ENCODE measurements around the gene MITF. TPM values are rescaled to one million over a fixed set of nuclear protein-coding genes. Genes with fewer than 3 reads are reported as not detected.

MITF gene
- total RNA-seq, 1 donor from 2014 or later: not detected

GRCh38 chr3:69951616-69952015, 212.4 kb downstream of the MITF start:
- ATAC-seq (ENCODE audit: low read depth) (no peak), DNase-seq (no peak)
- intact Hi-C loops (cut with micrococcal nuclease): no loop called here
- Mint-ChIP-seq H3K36me3 (ENCODE audit: low read depth) (no peaks in the 10 kb centered on the region), H3K27me3 (peaks cover 2% of the 10 kb centered on the region), H3K4me1 (no peaks in the 10 kb centered on the region), H3K9me3 (no peaks in the 10 kb centered on the region), H3K4me3 (no peak overlapping the region), H3K27ac (no peak overlapping the region)
- TF ChIP-seq CTCF (IDR thresholded peaks at IDR 0.05): no peak
- CTCF ChIA-PET: no interaction called here
- POLR2A ChIA-PET: no interaction called here

GRCh38 chr3:69959581-69959980, 220.3 kb downstream of the MITF start:
- no peaks in the 10 kb centered on the region for H3K4me1 Mint-ChIP-seq
- H3K27me3 Mint-ChIP-seq: peaks cover 2% of the 10 kb centered on the region
- CTCF ChIA-PET: no interaction called here
- intact Hi-C loops (cut with micrococcal nuclease): no loop called here
- TF ChIP-seq CTCF (IDR thresholded peaks at IDR 0.05): no peak
- POLR2A ChIA-PET: no interaction called here
- H3K9me3 Mint-ChIP-seq: no peaks in the 10 kb centered on the region
- no peak for DNase-seq
- no peaks in the 10 kb centered on the region for H3K36me3 Mint-ChIP-seq (ENCODE audit: low read depth)
- no peak for ATAC-seq (ENCODE audit: low read depth)
- H3K27ac Mint-ChIP-seq: no peak overlapping the region
- H3K4me3 Mint-ChIP-seq: no peak overlapping the region

- ChIA-PET POLR2A (no interaction called here), CTCF (no interaction called here)
- intact Hi-C loops (cut with micrococcal nuclease): no loop called here
- H3K4me1 Mint-ChIP-seq: no peaks in the 10 kb centered on the region
- no peak for TF ChIP-seq CTCF (IDR thresholded peaks at IDR 0.05)
- no peaks in the 10 kb centered on the region for H3K27me3 Mint-ChIP-seq
- no peak overlapping the region for H3K27ac Mint-ChIP-seq
- no peak overlapping the region for H3K4me3 Mint-ChIP-seq
- H3K9me3 Mint-ChIP-seq: no peaks in the 10 kb centered on the region
- no peaks in the 10 kb centered on the region for H3K36me3 Mint-ChIP-seq (ENCODE audit: low read depth)
- DNase-seq (no peak), ATAC-seq (ENCODE audit: low read depth) (no peak)
Measured at GRCh38 chr3:69961706-69962439, 222.6 kb downstream of the MITF start.

- Mint-ChIP-seq H3K36me3 (ENCODE audit: low read depth) (no peaks in the 10 kb centered on the region), H3K4me1 (no peaks in the 10 kb centered on the region), H3K9me3 (no peaks in the 10 kb centered on the region), H3K4me3 (no peak overlapping the region), H3K27me3 (no peaks in the 10 kb centered on the region), H3K27ac (no peak overlapping the region)
- ChIA-PET CTCF (interaction anchor here (0.6 kb wide), 1 partner anchor 13 kb away, joined by 3 read pairs; no protein-coding TSS in a partner anchor), POLR2A (no interaction called here)
- DNase-seq: no peak
- intact Hi-C loops (cut with micrococcal nuclease): no loop called here
- no peak for ATAC-seq (ENCODE audit: low read depth)
- no peak for TF ChIP-seq CTCF (IDR thresholded peaks at IDR 0.05)
Measured at GRCh38 chr3:69963643-69964042, 224.4 kb downstream of the MITF start.

- intact Hi-C loops (cut with micrococcal nuclease): no loop called here
- Mint-ChIP-seq H3K9me3 (no peaks in the 10 kb centered on the region), H3K27ac (no peak overlapping the region), H3K27me3 (peaks cover 2% of the 10 kb centered on the region), H3K4me1 (no peaks in the 10 kb centered on the region), H3K36me3 (ENCODE audit: low read depth) (no peaks in the 10 kb centered on the region), H3K4me3 (no peak overlapping the region)
- no peak for TF ChIP-seq CTCF (IDR thresholded peaks at IDR 0.05)
- POLR2A ChIA-PET: no interaction called here
- no peak for ATAC-seq (ENCODE audit: low read depth)
- CTCF ChIA-PET: no interaction called here
- DNase-seq: no peak
Measured at GRCh38 chr3:69967156-69967555, 227.9 kb downstream of the MITF start.
